HG02678 (cell line): ENCODE measurements around the gene SLC9A1.

Source experiments
- ATAC-seq: cut with Tn5 transposase; IDR thresholded peaks from one replicate; pipeline ENCODE4 v1.9.1; 2021; ENCODE audit warnings: mild to moderate bottlenecking, moderate library complexity; ENCODE audit not compliant: unreplicated experiment

Gene SLC9A1

DNA sequence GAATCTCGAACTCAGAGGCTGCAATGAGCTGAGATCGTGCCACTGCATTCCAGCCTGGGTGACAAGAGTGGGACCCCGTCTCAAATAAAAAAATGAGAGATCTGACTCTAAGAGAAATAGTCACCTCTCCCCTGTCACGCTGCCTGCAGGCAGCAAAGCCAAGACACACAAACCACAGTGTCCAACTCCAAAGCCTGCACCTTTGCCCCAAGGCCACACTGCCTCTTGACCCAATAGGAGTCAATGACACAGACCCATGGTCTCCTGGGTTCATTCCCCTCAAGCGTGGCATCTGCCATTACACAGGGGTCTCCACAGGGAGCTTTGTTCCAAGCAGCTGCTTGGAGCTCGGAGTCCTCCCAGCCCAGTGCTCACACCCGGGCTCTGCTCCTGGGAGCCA lies 46.3 kb downstream of the SLC9A1 start:
- ATAC-seq = no peak

DNA sequence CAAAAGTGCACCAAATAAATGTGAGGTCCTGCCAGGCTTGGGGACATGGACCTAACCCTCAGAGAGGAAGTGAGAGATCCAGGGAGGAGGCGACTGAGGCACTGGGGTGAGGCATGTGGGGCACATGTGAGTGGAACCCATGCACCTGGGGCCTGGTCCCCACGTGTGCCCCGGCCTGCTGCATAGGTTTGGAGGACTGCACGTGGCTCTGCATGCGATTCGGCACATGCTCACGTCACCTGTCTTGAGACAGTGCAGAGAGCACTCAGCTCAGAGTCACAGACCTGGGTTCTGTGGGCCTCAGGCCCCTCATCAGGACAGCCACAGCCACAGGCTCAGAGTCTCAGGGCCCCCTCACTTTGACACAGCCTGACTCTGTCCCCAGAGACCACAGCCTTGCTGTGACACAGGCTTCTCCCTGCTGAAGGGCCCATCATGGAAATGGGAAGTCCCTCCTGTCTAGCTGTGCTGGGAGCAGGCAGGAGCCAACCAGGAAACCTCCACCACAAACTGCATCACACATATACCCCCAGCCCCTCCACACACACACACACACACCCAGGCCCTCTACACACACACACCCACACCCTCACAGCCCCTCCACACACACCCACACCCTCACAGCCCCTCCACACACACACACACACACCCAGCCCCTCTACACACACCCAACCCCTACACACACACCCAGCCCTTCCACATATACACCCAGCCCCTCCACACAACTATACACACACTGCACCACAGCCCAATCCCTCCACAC lies 48.2 kb downstream of the SLC9A1 start:
- no peak for ATAC-seq

DNA sequence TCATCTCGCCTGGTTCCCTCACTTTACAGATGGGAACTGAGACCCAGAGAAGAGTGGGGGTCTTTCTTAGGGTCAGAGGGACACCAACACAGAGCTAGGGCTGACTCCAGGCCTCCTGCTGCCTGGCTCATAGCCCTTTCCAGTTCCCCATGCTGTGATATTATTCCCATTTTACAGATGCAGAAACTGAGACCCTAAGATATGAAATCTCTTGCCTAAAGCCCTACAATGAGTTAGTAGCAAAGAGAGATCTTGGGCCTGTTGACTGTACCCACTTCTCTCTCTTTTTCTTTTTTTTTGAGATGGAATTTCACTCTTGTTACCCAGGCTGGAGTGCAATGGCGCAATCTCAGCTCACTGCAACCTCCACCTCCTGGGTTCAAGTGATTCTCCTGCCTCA lies 49.9 kb downstream of the SLC9A1 start:
- no peak for ATAC-seq

DNA sequence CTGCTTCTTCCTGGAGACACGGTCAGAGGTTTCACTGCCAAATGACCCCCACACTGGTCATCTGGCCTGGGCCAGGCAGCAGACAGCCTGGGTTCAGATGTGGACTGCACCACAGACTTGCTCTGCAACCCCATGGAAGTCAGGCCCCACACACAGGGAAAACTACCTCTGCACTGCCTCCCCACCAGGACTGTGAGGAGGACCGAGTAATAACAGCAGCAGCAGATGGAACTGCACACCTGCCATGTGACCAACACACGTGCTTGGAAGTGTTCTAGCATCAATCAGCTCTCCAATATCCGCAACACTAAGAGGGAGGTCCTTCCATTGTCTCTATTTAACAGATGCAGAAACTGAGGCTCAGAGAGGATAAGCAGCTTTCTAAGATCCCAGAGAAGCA lies 51.4 kb downstream of the SLC9A1 start:
- ATAC-seq = no peak

DNA sequence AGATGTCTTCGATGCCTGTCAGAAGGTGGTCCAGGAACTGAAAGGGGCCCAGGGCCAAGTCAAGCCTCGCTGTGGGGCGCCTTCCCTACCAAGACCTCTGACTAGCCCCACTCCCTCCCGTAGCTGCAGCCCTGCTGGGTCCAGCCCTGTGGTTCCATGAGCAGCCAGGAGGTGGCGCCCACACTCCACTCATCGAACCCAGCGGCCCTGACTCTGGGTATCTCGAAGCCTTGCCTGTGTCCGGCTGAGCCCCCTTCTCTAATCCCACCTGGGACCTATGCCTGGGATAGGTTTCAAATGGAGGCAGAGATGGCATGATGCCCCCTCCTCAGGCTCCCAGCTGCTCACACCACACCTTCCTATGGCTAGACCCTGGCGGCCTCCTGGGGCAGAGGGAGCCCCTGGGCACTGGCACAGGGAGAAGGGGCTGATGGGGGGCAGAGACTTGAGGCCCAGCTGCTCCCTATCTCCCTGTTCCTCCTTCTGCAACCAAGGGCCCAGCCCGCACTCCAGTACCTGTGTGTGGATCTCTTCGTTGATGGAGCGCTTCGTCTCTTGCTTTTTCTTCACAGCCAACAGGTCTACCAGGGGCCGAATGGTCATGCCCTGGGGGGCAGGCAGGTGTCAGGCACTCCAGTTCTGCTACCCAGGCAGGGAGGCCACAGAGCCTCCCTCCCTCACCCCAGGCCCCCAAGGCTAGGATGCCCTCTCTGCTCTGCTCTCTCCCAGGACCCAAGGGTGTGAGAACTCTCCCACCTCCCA lies 52.0 kb downstream of the SLC9A1 start:
- no peak for ATAC-seq

DNA sequence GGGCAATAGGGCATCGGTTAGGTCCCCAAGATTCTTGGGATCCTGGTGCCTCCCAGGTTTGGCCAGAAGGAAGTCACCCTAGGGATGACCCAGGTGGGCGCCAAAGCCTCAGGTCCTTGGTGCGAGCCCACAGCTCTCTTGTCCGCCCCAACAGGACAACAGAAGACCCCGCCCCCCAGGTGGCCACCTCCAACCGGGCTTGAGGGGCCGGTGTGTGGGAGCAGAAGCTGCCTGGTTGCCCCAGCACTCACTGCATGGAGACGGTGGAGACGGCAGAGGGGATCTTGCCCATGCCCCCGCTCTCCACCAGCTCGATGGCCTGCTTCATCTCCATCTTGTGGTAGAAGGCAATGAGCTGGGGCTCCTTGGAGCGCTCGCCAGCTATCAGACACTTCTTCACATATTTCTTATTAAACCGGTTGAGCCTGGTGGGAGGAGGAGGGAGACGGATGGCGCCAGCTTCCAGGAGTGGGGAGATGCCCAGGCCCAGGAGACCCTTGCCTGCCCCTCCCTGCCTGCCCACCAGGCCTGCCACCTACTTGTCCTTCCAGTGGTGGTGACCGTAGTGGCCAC lies 52.7 kb downstream of the SLC9A1 start:
- ATAC-seq = no peak

DNA sequence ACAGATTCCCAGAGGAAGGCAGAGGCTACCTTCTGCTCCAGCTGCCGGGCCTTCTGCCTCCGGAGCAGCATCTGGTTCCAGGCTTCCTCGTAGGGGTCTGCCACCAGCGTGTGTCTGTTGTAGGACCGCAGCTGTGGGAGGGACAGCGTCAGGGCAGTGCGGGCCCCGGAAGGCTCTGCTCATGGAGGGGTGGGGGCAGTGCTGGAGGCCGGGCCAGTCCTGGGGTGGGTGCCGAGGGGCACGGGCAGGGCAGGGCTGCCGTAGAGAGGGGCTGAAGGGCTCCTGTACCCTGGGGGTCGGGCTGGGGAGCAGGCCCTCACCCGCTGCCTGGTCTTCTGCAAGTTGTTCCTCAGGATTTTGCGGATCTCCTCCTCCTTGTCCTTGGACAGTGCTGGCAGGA lies 53.2 kb downstream of the SLC9A1 start:
- no peak for ATAC-seq

DNA sequence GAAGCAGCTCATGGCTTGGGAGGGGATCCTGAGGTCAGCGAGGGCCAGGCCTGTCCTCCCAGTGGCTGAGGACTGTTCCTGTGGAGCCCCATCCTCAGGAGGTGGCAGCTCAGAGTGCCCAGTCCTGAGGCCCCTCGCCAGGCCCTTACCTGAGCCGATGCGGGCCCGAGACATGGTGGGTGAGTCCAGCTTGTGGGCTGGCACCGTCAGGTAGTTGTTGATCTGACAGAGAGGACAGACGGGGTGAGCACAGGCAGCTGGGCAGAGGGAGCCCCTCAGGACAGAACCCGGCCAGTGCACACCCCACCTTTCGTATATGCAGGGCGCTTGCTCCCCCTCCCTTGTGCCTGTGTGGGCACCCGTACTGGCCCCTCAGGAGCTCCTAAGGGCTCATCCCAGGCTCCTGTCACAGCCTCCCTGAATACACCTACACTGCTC lies 53.9 kb downstream of the SLC9A1 start:
- no peak for ATAC-seq

DNA sequence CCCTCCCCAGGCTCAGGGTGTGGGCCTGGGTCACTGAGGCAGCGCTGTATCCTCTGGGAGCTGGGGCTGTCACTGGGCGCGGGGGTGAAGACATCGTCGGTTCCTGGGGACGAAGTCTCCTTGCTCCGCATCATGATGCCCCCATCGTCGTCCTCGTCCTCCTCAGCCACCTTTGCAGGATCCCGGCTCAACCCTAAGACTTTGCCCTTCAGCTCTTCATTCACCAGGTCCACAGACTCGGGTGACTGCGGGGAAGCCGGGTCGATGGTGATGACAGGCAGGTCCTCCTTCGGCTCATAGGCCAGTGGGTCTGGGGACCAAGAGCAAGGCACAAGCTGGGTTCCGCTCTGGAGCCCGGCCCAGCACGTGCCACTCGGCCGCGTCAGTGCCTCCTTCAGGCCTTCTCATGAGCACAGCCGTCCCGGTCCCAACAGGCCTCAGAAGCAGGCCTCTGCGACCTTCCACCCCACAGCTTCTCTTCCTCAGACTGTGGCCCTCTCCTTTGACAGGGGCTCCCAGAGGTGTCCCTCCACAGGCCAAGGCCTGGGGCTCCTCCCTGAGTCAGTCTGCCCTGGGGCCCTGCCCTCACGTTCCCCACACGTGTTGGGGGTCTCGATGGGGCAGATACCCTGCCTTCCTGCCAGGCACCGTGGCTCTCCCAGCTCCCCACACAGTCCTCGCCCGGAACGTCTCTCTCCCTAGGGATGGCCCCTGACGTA lies 54.4 kb downstream of the SLC9A1 start:
- no peak for ATAC-seq

DNA sequence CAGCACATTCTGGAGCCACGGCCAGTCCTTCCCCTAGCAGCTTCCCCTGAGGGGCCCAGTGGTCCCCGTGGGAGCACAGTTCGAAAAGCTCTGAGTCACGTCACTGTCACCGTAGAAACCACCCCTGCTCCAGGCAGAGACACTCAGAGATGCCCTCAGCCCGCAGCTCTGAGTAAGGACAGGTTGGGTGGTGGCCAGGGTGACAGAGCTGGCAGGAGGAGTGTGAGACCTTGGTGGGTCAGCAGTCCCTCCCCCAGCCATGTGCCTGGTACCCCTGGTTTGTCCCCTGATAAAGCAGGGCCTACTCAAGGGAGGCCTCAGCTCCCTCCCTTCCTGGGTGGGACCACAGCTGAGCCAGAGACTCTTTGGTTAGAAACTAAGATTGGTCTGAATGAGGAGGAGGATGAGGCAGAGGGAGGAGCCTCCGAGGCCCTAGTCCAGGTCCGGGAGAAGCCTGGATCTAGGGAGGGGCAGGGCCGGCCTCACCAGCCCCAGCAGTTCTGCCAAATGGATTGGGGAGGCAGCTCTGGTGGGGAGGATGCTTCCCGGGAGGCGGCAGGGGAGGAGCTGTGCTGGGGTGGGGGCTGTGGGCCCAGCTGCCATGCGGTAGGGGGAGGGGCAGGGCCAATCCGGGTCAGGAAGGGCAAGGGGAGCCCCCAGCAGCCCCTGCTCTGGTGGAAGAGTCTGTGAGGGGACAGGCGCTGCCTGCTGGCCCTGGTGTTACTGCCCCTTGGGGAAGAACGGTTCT lies 55.2 kb downstream of the SLC9A1 start:
- ATAC-seq = no peak

DNA sequence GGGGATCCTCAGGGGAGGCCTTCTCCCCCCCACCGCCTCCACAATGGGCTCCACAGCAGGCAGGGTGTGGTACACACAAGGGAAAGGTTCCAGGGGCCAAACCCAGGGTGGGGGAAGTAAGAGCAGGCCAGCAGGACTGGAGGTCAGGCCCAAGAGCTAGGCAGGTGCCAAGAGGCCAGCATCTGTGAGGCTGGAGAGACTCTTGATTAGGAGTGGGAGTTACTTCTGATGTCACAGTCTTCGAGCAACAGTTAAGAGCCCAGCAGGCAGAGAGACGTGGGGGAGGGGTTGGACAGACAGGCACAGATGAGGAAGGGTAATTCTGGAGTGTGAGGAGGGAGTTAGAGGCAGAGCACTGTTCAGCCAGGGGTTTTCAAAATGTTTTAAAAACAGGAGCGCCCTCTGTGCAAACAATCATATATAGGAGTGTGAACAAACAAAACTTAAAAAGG lies 55.8 kb downstream of the SLC9A1 start:
- ATAC-seq = no peak

DNA sequence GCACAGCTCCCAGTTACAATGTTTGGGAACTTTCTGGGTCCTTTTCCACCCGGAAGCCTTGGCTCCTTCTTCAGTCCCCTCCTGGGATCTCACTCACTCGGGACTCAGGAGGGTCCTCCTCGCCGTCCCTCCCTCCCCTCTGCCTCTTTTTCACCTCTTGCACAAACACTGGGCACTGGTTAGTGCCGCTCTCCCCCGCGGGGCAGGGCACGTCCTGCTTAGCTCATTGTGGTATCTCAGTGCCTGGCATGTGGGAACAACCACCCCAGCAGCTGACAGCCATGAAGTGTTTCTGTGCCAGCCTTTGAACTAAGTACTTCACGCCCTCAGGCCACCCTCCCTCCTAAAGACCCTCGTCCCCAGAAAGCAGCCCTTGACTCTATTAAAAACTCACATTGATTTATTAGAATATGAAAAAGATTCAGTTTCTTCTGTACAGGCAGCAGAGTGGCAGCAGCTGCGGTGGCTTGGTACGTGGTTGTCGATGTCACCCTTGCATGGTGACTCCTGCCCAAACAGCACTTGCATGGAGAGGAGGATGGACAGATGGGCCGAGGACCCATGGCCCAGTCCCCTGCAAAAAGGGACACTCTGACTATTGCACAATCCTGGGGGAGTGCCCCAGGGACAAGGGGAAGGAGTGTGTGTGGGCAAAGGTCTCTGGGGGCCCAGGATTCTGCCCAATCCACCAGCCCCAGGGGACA lies 56.3 kb downstream of the SLC9A1 start:
- ATAC-seq = no peak

DNA sequence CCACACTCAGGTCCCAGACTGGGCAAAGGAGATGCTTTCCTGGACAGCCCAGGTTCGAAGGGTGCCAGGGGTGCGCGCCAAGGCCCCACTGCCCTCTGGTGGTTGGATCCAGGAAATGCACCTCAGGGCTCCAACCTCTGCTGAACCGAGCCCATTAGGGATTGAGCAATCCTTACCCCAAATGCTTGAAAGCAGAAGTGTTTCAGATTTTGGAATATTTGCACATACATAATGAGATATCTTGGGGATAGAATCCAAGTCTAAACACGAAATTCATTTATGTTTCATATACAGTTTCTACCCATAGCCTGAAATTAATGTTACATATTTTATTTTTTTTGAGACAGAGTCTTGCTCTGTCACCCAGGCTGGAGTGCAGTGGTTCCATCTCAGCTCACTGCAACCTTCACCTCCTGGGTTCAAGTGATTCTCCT lies 57.4 kb downstream of the SLC9A1 start:
- no peak for ATAC-seq

DNA sequence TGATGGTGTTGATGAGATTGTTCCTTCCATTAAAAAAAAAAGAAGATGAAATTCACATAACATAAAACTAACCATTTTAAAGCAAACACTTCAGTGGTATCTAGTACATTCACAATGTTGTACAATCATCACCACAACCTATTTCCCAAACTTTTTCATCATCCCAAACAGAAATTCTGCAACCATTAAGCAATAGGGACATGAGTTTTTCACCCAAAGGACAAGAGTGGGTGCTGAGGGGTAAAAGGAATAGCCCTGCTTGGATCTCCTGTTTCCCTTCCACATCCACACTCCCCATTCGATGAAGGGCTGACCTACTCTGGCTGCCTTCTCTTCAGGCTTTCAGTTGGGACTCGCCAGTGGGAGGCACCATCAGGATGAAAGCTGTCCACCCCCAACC lies 59.3 kb downstream of the SLC9A1 start:
- no peak for ATAC-seq

DNA sequence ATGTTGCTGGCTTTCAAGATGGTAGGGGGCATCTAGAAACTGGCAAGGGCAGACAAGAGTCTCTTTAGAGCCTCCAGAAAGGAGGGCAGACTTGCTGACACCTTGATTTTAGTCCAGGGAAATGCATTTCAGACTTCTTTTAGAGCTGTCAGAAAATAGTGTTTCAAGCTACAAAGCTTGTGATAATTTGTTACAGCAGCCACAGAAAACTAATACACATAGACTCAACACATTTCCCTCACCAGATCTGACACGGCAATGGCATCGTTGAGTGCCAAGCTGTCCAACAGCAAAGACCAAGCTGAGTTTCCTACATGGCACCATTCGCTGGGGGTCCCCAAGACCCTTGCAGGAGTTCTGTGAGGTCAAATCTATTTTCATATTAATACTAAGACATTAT lies 62.0 kb downstream of the SLC9A1 start:
- ATAC-seq = no peak

DNA sequence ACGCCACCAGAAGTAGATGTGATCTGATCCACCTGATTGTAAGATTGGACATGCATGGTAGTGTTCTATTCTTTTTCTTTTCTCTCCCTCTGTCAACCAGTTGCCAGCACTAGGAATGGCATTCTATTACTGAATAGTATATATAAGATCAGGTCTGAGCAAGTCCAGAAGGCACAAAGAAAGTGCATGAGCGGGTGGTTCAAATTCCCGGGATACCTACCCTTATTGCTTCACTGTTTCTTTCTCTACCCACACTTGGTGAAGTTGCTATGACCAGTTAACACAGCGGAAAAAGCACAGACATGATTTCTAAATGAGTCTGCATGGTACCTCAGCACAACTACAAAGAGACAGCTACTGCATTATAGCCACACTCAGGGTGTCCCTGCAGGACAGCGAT lies 64.0 kb downstream of the SLC9A1 start:
- no peak for ATAC-seq

DNA sequence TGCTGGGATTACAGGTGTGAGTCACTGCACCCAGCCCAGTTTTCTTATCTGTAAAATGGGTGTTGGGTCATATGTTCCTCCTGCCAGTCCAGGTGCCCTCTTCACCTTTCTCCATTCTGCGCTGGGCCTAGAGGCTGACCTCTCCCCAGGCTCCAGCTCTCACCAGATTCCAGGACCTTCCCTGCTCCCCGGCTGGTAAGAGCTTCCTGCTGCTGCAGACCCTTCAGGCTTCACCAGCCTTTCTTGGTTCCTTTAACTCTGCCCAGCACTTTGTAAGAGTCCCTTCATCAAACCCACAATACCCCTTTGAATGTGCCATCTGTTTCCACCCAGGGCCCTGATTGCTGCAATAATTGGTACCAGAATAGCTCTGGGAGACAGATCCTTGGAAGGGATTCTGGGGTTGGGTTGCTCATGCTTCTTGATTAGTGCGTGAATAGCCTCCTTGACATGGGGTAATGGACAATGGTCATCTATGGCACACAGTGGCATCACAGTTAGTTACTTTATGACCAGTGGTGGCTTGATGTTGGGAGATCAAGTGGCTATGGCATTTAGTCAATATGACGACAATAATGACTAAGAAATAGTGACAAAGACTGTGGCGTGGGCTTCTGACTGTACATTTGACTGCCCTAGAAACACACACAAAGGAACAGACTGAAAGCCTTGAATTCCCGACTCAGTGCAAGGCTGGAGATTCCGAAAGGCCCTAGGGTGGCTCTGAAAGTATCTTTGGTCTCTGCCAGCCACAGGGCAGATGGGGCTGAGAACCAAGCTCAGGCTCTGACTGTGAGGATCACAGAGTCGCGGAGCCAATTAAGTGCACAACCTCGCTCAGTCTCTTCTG lies 67.3 kb downstream of the SLC9A1 start:
- no peak for ATAC-seq

DNA sequence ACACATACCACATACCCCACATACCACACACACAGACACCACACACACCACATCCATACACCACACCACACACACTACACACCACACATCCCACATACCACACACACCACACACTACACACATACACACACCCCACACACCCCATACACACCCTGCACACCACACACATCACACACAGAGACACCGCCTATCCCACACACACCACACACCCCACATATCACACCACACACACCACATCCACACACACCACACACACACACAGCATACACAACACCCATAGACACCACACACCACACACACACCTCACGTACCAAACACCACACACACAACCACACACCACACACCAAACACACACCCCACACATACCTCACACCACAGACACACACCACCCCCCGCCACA lies 68.3 kb downstream of the SLC9A1 start:
- ATAC-seq = no peak

DNA sequence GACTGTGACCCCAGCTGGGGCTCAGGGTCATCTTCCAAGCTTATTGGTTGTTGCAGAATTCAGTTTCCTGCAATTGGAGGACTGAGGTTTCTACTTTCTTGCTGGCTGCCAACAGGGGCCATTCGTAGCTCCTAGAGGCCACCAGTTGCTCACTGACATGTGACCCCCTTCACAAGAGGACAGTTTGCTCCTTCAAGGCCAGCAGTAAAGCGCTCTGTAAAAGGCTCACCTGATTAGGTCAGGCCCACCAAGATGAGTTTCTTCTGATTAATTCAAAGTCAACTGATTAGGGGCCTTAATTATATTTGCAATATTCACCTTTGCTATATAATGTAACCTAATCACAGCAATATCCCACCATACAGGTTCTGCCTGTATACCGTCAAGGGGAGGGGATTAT lies 68.9 kb downstream of the SLC9A1 start:
- ATAC-seq = no peak
